Osteoblast (primary cell): ENCODE data around the gene ELAVL2. TPM values are rescaled to one million over a fixed set of nuclear protein-coding genes. Genes with fewer than 3 reads are reported as not detected.
A peak's percentile ranks its signal among the peaks of the same experiment; 100 is the strongest.

ENCODE experiments used
- DNase-seq: peaks from one replicate; pipeline ENCODE4 v3.0.0; 2011; ENCODE audit warnings: low spot score, mixed read lengths; ENCODE audit not compliant: insufficient read length; ENCODE audit errors: missing footprints
- H2AFZ ChIP-seq: 2 replicates; pipeline ENCODE4 v1.6.0; 2011; ENCODE audit warnings: mild to moderate bottlenecking, low read length
- H3K27ac ChIP-seq: 2 replicates; pipeline ENCODE4 v1.5.1; 2011; ENCODE audit warnings: mild to moderate bottlenecking, low read depth, low read length, moderate library complexity
- H3K27me3 ChIP-seq: 2 replicates; pipeline ENCODE4 v1.6.0; 2012; ENCODE audit warnings: mild to moderate bottlenecking, control low read depth, inconsistent platforms, low read length, moderate library complexity; ENCODE audit not compliant: insufficient read depth
- H3K36me3 ChIP-seq: 2 replicates; pipeline ENCODE4 v1.5.1; 2011; ENCODE audit warnings: mild to moderate bottlenecking, low read length, control low read depth, moderate library complexity; ENCODE audit not compliant: insufficient read depth
- H3K4me1 ChIP-seq: 2 replicates; pipeline ENCODE4 v1.5.1; 2011; ENCODE audit warnings: mild to moderate bottlenecking, low read length, control low read depth, moderate library complexity; ENCODE audit not compliant: insufficient read depth
- H3K4me2 ChIP-seq: 2 replicates; pipeline ENCODE4 v1.6.0; 2011; ENCODE audit warnings: mild to moderate bottlenecking, low read length; ENCODE audit not compliant: insufficient read depth
- H3K4me3 ChIP-seq: fragments of 200-600 bp; sonication (generic); 3 replicates; pipeline ENCODE4 v1.5.1; 2012; ENCODE audit warnings: mild to moderate bottlenecking, low read length, inconsistent platforms; ENCODE audit not compliant: insufficient read depth
- H3K79me2 ChIP-seq: 2 replicates; pipeline ENCODE4 v1.6.0; 2012; ENCODE audit warnings: mild to moderate bottlenecking, low read length, control low read depth, inconsistent platforms; ENCODE audit not compliant: insufficient read depth
- H3K9me3 ChIP-seq: 2 replicates; pipeline ENCODE4 v1.5.1; 2011; ENCODE audit warnings: low read depth, low read length, control low read depth
- H4K20me1 ChIP-seq: 2 replicates; pipeline ENCODE4 v1.6.0; 2012; ENCODE audit warnings: mild to moderate bottlenecking, low read length, control low read depth; ENCODE audit not compliant: insufficient read depth
- total RNA-seq: library from RNA; depleted of rRNA; stranded (reverse); fragments of >200 nt; gene quantifications from 2 replicates; pipeline ENCODE4 v1.2.3, GENCODE V29; 2012
- TF ChIP-seq, protein P1 (sequence below): IDR thresholded peaks from 2 replicates; pipeline ENCODE4 v1.5.1; 2011; ENCODE audit warnings: mild to moderate bottlenecking, low read depth, low read length, moderate library complexity; ENCODE audit errors: extremely low read depth

The ELAVL2 gene
- total RNA-seq, 1 donor = 0.36 TPM

GRCh38 chr9:23665635-23666034, 160.4 kb downstream of the ELAVL2 start:
- Histone ChIP-seq H3K27ac (no peak overlapping the region), H2AFZ (no peak overlapping the region), H4K20me1 (no peaks in the 10 kb centered on the region), H3K9me3 (no peaks in the 10 kb centered on the region), H3K4me3 (no peak overlapping the region), H3K4me1 (no peaks in the 10 kb centered on the region), H3K27me3 (no peaks in the 10 kb centered on the region), H3K36me3 (no peaks in the 10 kb centered on the region), H3K4me2 (no peak overlapping the region), H3K79me2 (no peaks in the 10 kb centered on the region)
- DNase-seq = no peak
- TF ChIP-seq, protein P1, sequence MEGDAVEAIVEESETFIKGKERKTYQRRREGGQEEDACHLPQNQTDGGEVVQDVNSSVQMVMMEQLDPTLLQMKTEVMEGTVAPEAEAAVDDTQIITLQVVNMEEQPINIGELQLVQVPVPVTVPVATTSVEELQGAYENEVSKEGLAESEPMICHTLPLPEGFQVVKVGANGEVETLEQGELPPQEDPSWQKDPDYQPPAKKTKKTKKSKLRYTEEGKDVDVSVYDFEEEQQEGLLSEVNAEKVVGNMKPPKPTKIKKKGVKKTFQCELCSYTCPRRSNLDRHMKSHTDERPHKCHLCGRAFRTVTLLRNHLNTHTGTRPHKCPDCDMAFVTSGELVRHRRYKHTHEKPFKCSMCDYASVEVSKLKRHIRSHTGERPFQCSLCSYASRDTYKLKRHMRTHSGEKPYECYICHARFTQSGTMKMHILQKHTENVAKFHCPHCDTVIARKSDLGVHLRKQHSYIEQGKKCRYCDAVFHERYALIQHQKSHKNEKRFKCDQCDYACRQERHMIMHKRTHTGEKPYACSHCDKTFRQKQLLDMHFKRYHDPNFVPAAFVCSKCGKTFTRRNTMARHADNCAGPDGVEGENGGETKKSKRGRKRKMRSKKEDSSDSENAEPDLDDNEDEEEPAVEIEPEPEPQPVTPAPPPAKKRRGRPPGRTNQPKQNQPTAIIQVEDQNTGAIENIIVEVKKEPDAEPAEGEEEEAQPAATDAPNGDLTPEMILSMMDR = no peak

DNA sequence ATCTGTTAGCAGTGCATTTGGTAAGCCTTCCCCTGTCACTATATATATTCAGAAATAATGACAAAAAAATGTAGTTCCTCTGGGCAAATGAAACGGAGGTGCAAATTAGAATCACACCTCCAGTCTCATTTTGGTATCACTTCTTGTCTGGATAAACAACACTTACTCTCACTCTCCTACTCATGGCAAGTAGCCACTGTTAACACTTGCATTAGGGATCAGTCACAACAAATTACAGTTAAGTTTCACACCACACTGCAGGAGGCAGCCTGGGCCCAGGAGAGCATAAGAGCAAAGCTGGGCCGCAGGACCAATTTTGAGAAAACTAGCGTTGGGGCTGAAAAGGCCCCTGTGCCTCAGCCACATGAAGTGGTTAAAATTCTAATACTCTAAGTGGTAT, 161.0 kb downstream of the ELAVL2 start:
- no peaks in the 10 kb centered on the region for H4K20me1 ChIP-seq
- no peaks in the 10 kb centered on the region for H3K36me3 ChIP-seq
- H3K9me3 ChIP-seq = no peaks in the 10 kb centered on the region
- no peaks in the 10 kb centered on the region for H3K27me3 ChIP-seq
- H3K27ac ChIP-seq = no peak overlapping the region
- TF ChIP-seq, protein P1 = no peak
- DNase-seq = no peak
- no peaks in the 10 kb centered on the region for H3K4me1 ChIP-seq
- H3K79me2 ChIP-seq = no peaks in the 10 kb centered on the region
- no peak overlapping the region for H2AFZ ChIP-seq
- H3K4me3 ChIP-seq = no peak overlapping the region
- no peak overlapping the region for H3K4me2 ChIP-seq

DNA sequence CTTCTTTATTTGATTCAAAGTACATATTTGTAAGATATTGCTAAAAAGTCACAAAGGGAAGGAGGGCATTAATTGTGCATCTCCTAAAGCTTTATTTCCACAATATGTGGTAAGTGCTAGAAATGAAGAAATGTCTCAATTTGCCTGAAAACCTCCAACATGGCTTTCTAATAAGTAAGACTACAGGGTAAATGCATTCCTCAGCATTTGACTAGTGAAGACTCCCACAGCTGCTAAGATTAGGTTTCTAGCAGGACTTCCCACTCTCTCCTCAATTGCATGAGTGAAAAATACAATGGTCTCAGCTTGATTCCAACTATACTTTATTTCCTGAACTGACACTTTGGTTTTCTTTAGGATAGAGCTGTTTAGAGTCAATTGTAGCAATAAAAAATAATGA, 162.1 kb downstream of the ELAVL2 start:
- Histone ChIP-seq H3K9me3 (no peaks in the 10 kb centered on the region), H3K4me3 (no peak overlapping the region), H3K36me3 (no peaks in the 10 kb centered on the region), H4K20me1 (no peaks in the 10 kb centered on the region), H3K4me2 (no peak overlapping the region), H3K4me1 (no peaks in the 10 kb centered on the region), H3K27me3 (no peaks in the 10 kb centered on the region), H3K27ac (no peak overlapping the region), H3K79me2 (no peaks in the 10 kb centered on the region), H2AFZ (no peak overlapping the region)
- TF ChIP-seq, protein P1 = no peak
- DNase-seq = no peak

- Histone ChIP-seq H2AFZ (no peak overlapping the region), H3K9me3 (no peaks in the 10 kb centered on the region), H3K27ac (no peak overlapping the region), H3K79me2 (no peaks in the 10 kb centered on the region), H4K20me1 (no peaks in the 10 kb centered on the region), H3K4me1 (no peaks in the 10 kb centered on the region), H3K36me3 (no peaks in the 10 kb centered on the region), H3K4me2 (no peak overlapping the region), H3K27me3 (no peaks in the 10 kb centered on the region), H3K4me3 (no peak overlapping the region)
- TF ChIP-seq, protein P1 = no peak
- DNase-seq = peak; percentile 42
Observed at GRCh38 chr9:23663536-23663935, 162.5 kb downstream of the ELAVL2 start.
